ENCODE measurements around the gene TM4SF4.

Gene TM4SF4

GRCh38 chr3:149455366-149455765 lies 19.1 kb upstream of the TM4SF4 start:
- DNase-seq (ENCODE audit: low spot score), result no peak

- DNase-seq (ENCODE audit: low spot score), result no peak
These were observed 18.5 kb upstream of the TM4SF4 start for GRCh38 chr3:149455989-149456388.

GRCh38 chr3:149459491-149460059 lies 14.9 kb upstream of the TM4SF4 start:
- DNase-seq (ENCODE audit: low spot score), result no peak

- DNase-seq (ENCODE audit: low spot score), result peak; percentile 10
These were observed 14.4 kb upstream of the TM4SF4 start for GRCh38 chr3:149460117-149460516.

GRCh38 chr3:149462051-149462450 lies 12.4 kb upstream of the TM4SF4 start:
- DNase-seq (ENCODE audit: low spot score), result no peak

- DNase-seq (ENCODE audit: low spot score), result no peak
These were observed 11.9 kb upstream of the TM4SF4 start for GRCh38 chr3:149462581-149463011.

- DNase-seq (ENCODE audit: low spot score), result no peak
These were observed 10.6 kb upstream of the TM4SF4 start for GRCh38 chr3:149463921-149464320.

GRCh38 chr3:149464542-149465328 lies 9.8 kb upstream of the TM4SF4 start:
- DNase-seq (ENCODE audit: low spot score), result no peak

GRCh38 chr3:149465351-149465883 lies 9.1 kb upstream of the TM4SF4 start:
- no peak for DNase-seq (ENCODE audit: low spot score)

- DNase-seq (ENCODE audit: low spot score), result no peak
These were observed 8.3 kb upstream of the TM4SF4 start for GRCh38 chr3:149466192-149466591.

- no peak for DNase-seq (ENCODE audit: low spot score)
These were observed 5.8 kb upstream of the TM4SF4 start for GRCh38 chr3:149468504-149469212.

- DNase-seq (ENCODE audit: low spot score), result no peak
These were observed 4.1 kb upstream of the TM4SF4 start for GRCh38 chr3:149470381-149470780.

GRCh38 chr3:149472030-149472797 lies 2.3 kb upstream of the TM4SF4 start:
- no peak for DNase-seq (ENCODE audit: low spot score)

- DNase-seq (ENCODE audit: low spot score), result no peak
These were observed 894 bp upstream of the TM4SF4 start for GRCh38 chr3:149473357-149474249.

- no peak for DNase-seq (ENCODE audit: low spot score)
These were observed 1.1 kb downstream of the TM4SF4 start for GRCh38 chr3:149475451-149476060.

GRCh38 chr3:149476225-149476624 lies 1.7 kb downstream of the TM4SF4 start:
- DNase-seq (ENCODE audit: low spot score), result no peak

- DNase-seq (ENCODE audit: low spot score), result no peak
These were observed 5.3 kb downstream of the TM4SF4 start for GRCh38 chr3:149479621-149480325.

- DNase-seq (ENCODE audit: low spot score), result peak; percentile 68
These were observed 6.0 kb downstream of the TM4SF4 start for GRCh38 chr3:149480326-149481017.

- DNase-seq (ENCODE audit: low spot score), result no peak
These were observed 6.6 kb downstream of the TM4SF4 start for GRCh38 chr3:149481056-149481455.
